HEK293 (cell line): ENCODE measurements around the gene MGAT4B.

Experiments
- CTCF ChIA-PET: fragments of 350-600 bp; formaldehyde crosslinking; extraction: SDS; loops from one replicate; lab custom pipeline; 2021; ENCODE audit warnings: antibody characterized with exemption; lab: Yijun Ruan, JAX
- POLR2A ChIA-PET: fragments of 300-600 bp; formaldehyde crosslinking; extraction: SDS; loops from one replicate; lab custom pipeline; 2020; ENCODE audit warnings: antibody characterized with exemption, inconsistent platforms; lab: Yijun Ruan, JAX
- H3K27ac ChIP-seq: fragments of 200-500 bp; sonication (Bioruptor generic); 2 replicates; pipeline ENCODE4 v1.5.1; 2014; ENCODE audit warnings: low read depth, low read length, control low read depth, inconsistent platforms; ENCODE audit errors: extremely low read depth
- H3K36me3 ChIP-seq, 2 experiments: fragments of 200-500 bp in 1 of 2; sonication (Bioruptor generic) in 1 of 2; 1 replicate in 1 of 2; 2 replicates in 1 of 2; pipeline ENCODE4 v1.5.1; 2014 to 2017; ENCODE audit warnings: inconsistent platforms in 2 of 2, low read length in 2 of 2; ENCODE audit not compliant: control insufficient read depth in 2 of 2, insufficient read depth in 1 of 2
- H3K4me1 ChIP-seq: fragments of 200-500 bp; sonication (Bioruptor generic); 2 replicates; pipeline ENCODE4 v1.5.1; 2014; ENCODE audit warnings: mild to moderate bottlenecking, low read length, inconsistent platforms; ENCODE audit not compliant: control insufficient read depth, insufficient read depth
- H3K4me3 ChIP-seq: 2 replicates; pipeline ENCODE4 v1.5.1; 2011; ENCODE audit warnings: low read depth, mild to moderate bottlenecking, control low read depth, low read length, moderate library complexity
- H3K9me3 ChIP-seq: fragments of 200-500 bp; sonication (Bioruptor generic); 2 replicates; pipeline ENCODE4 v1.5.1; 2014; ENCODE audit warnings: low read depth, low read length, inconsistent platforms; ENCODE audit not compliant: control insufficient read depth, insufficient read depth
- KLF7 ChIP-seq: fragments of 450-650 bp; formaldehyde crosslinking; IDR thresholded peaks from 2 replicates; pipeline ENCODE4 v1.5.1; 2016; ENCODE audit warnings: missing biosample characterization, missing genetic modification characterization, borderline replicate concordance
- MEIS1 ChIP-seq: sonication (generic); formaldehyde crosslinking; IDR thresholded peaks from 2 replicates; pipeline ENCODE4 v1.8.1; 2022; ENCODE audit warnings: missing genetic modification reagents, mild to moderate bottlenecking, borderline replicate concordance
- MYNN ChIP-seq: fragments of 450-650 bp; formaldehyde crosslinking; IDR thresholded peaks from 2 replicates; pipeline ENCODE4 v1.5.1; 2016; ENCODE audit warnings: missing biosample characterization, missing genetic modification characterization, borderline replicate concordance
- OSR2 ChIP-seq: fragments of 450-650 bp; formaldehyde crosslinking; IDR thresholded peaks from 2 replicates; pipeline ENCODE4 v1.5.1; 2016; ENCODE audit warnings: missing biosample characterization, missing genetic modification characterization
- YY1 ChIP-seq: fragments of 450-650 bp; formaldehyde crosslinking; IDR thresholded peaks from 2 replicates; pipeline ENCODE4 v1.5.1; 2018; ENCODE audit warnings: missing biosample characterization, missing genetic modification characterization
- ZIC2 ChIP-seq: fragments of 450-650 bp; formaldehyde crosslinking; IDR thresholded peaks from 2 replicates; pipeline ENCODE4 v1.5.1; 2016; ENCODE audit warnings: missing biosample characterization, missing genetic modification characterization
- ZNF112 ChIP-seq: fragments of 450-650 bp; formaldehyde crosslinking; IDR thresholded peaks from 2 replicates; pipeline ENCODE4 v1.5.0; 2017; ENCODE audit warnings: missing biosample characterization, missing genetic modification characterization
- ZNF169 ChIP-seq: fragments of 450-650 bp; formaldehyde crosslinking; IDR thresholded peaks from 2 replicates; pipeline ENCODE4 v1.5.1; 2016; ENCODE audit warnings: missing biosample characterization, missing genetic modification characterization
- ZNF174 ChIP-seq: fragments of 450-650 bp; formaldehyde crosslinking; IDR thresholded peaks from 2 replicates; pipeline ENCODE4 v1.5.0; 2017; ENCODE audit warnings: missing biosample characterization, mild to moderate bottlenecking, missing genetic modification characterization
- ZNF221 ChIP-seq: fragments of 450-650 bp; formaldehyde crosslinking; IDR thresholded peaks from 2 replicates; pipeline ENCODE4 v1.5.1; 2017; ENCODE audit warnings: missing biosample characterization, missing genetic modification characterization, borderline replicate concordance
- ZNF248 ChIP-seq: fragments of 450-650 bp; formaldehyde crosslinking; IDR thresholded peaks from 2 replicates; pipeline ENCODE4 v1.5.1; 2017; ENCODE audit warnings: missing biosample characterization, missing genetic modification characterization
- ZNF302 ChIP-seq: fragments of 450-650 bp; formaldehyde crosslinking; IDR thresholded peaks from 2 replicates; pipeline ENCODE4 v1.5.1; 2016; ENCODE audit warnings: missing biosample characterization, missing genetic modification characterization, low read depth
- ZNF394 ChIP-seq: fragments of 450-650 bp; formaldehyde crosslinking; IDR thresholded peaks from 2 replicates; pipeline ENCODE4 v1.5.1; 2016; ENCODE audit warnings: missing biosample characterization, missing genetic modification characterization, mild to moderate bottlenecking, moderate library complexity, borderline replicate concordance
- ZNF426 ChIP-seq: fragments of 450-650 bp; formaldehyde crosslinking; IDR thresholded peaks from 2 replicates; pipeline ENCODE4 v1.5.1; 2017; ENCODE audit warnings: missing biosample characterization, missing genetic modification characterization, mild to moderate bottlenecking, inconsistent platforms, moderate library complexity
- ZNF530 ChIP-seq: fragments of 450-650 bp; formaldehyde crosslinking; IDR thresholded peaks from 2 replicates; pipeline ENCODE4 v1.5.1; 2016; ENCODE audit warnings: low read depth, missing biosample characterization, missing genetic modification characterization
- ZNF600 ChIP-seq: fragments of 450-650 bp; formaldehyde crosslinking; IDR thresholded peaks from 2 replicates; pipeline ENCODE4 v1.5.1; 2016; ENCODE audit warnings: missing biosample characterization, missing genetic modification characterization
- ZNF610 ChIP-seq: fragments of 450-650 bp; formaldehyde crosslinking; IDR thresholded peaks from 2 replicates; pipeline ENCODE4 v1.5.1; 2016; ENCODE audit warnings: missing biosample characterization, missing genetic modification characterization, borderline replicate concordance
- ZNF626 ChIP-seq: fragments of 450-650 bp; sonication (Bioruptor Pico); formaldehyde crosslinking; IDR thresholded peaks from 2 replicates; pipeline ENCODE4 v1.5.1; 2018; ENCODE audit warnings: missing biosample characterization, missing genetic modification characterization, inconsistent platforms
- ZNF658 ChIP-seq: fragments of 450-650 bp; formaldehyde crosslinking; IDR thresholded peaks from 2 replicates; pipeline ENCODE4; 2016; ENCODE audit warnings: missing biosample characterization, missing genetic modification characterization
- ZNF660 ChIP-seq: fragments of 450-650 bp; IDR thresholded peaks from 2 replicates; pipeline ENCODE4 v1.5.1; 2018; ENCODE audit warnings: missing biosample characterization, mild to moderate bottlenecking, missing genetic modification characterization
- ZNF837 ChIP-seq: fragments of 450-650 bp; formaldehyde crosslinking; IDR thresholded peaks from 2 replicates; pipeline ENCODE4 v1.5.1; 2016; ENCODE audit warnings: missing biosample characterization, missing genetic modification characterization
- TF ChIP-seq, protein P1 (sequence below): fragments of 450-650 bp; formaldehyde crosslinking; IDR thresholded peaks from 2 replicates; pipeline ENCODE4 v1.5.1; 2017; ENCODE audit warnings: missing biosample characterization, missing genetic modification characterization
- TF ChIP-seq, protein P2 (sequence below): fragments of 450-650 bp; formaldehyde crosslinking; IDR thresholded peaks from 2 replicates; pipeline ENCODE4 v1.5.1; 2016; ENCODE audit warnings: missing biosample characterization, missing genetic modification characterization, low read depth
- TF ChIP-seq, protein P3 (sequence below): fragments of 450-650 bp; formaldehyde crosslinking; IDR thresholded peaks from 2 replicates; pipeline ENCODE4 v1.5.1; 2016; ENCODE audit warnings: missing biosample characterization, missing genetic modification characterization
- TF ChIP-seq, protein P4 (sequence below): fragments of 450-650 bp; formaldehyde crosslinking; optimal IDR thresholded peaks from 2 replicates; pipeline ENCODE3; 2016; ENCODE audit warnings: missing biosample characterization, mild to moderate bottlenecking, missing genetic modification characterization
- TF ChIP-seq, protein P5 (sequence below): fragments of 450-650 bp; formaldehyde crosslinking; IDR thresholded peaks from 2 replicates; pipeline ENCODE4 v1.5.1; 2016; ENCODE audit warnings: missing biosample characterization, missing genetic modification characterization

MGAT4B gene

DNA sequence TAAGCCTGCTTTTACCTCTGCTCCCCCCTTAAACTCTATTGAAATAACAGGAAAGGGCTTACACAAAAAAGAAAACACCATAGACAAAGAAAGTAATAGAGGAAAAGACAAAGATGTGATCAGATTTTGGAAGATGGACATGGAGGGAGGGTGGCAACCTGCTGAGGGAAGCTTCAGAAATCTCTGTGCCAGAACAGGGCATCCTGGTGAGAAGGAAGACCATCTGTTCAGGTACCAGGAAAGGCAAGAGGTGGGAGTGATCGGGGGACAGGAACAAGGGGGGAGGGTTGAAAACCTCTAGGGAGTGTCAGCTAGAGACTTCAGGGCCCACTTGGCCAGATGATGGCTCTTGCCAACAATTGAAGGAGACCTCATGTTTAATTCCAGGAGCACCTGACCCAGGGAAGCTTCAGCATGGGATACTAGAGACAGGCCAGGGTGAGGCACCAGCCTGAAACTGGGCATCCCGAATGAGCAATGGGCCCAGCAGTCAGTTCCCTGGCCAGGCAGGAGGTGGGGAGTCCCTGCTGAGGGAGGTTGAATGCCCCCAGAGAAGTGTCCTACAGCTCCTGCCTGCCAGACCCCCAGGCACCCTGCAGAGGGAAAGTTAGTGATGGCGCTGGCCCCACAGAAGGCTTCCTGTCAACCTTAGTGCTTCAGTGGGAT is 22.2 kb upstream of the MGAT4B start (continued):
- TF ChIP-seq, protein P1, sequence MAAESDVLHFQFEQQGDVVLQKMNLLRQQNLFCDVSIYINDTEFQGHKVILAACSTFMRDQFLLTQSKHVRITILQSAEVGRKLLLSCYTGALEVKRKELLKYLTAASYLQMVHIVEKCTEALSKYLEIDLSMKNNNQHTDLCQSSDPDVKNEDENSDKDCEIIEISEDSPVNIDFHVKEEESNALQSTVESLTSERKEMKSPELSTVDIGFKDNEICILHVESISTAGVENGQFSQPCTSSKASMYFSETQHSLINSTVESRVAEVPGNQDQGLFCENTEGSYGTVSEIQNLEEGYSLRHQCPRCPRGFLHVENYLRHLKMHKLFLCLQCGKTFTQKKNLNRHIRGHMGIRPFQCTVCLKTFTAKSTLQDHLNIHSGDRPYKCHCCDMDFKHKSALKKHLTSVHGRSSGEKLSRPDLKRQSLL (tag by site-specific recombination), result no peak
- TF ChIP-seq, protein P2, sequence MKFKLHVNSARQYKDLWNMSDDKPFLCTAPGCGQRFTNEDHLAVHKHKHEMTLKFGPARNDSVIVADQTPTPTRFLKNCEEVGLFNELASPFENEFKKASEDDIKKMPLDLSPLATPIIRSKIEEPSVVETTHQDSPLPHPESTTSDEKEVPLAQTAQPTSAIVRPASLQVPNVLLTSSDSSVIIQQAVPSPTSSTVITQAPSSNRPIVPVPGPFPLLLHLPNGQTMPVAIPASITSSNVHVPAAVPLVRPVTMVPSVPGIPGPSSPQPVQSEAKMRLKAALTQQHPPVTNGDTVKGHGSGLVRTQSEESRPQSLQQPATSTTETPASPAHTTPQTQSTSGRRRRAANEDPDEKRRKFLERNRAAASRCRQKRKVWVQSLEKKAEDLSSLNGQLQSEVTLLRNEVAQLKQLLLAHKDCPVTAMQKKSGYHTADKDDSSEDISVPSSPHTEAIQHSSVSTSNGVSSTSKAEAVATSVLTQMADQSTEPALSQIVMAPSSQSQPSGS (tag by site-specific recombination), result no peak
- TF ChIP-seq ZNF221, result no peak
- TF ChIP-seq, protein P3, sequence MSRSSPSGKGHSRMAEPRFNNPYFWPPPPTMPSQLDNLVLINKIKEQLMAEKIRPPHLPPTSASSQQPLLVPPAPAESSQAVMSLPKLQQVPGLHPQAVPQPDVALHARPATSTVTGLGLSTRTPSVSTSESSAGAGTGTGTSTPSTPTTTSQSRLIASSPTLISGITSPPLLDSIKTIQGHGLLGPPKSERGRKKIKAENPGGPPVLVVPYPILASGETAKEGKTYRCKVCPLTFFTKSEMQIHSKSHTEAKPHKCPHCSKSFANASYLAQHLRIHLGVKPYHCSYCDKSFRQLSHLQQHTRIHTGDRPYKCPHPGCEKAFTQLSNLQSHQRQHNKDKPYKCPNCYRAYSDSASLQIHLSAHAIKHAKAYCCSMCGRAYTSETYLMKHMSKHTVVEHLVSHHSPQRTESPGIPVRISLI (tag by site-specific recombination), result no peak
- TF ChIP-seq YY1 (tag by site-specific recombination), result no peak
- TF ChIP-seq, protein P4, sequence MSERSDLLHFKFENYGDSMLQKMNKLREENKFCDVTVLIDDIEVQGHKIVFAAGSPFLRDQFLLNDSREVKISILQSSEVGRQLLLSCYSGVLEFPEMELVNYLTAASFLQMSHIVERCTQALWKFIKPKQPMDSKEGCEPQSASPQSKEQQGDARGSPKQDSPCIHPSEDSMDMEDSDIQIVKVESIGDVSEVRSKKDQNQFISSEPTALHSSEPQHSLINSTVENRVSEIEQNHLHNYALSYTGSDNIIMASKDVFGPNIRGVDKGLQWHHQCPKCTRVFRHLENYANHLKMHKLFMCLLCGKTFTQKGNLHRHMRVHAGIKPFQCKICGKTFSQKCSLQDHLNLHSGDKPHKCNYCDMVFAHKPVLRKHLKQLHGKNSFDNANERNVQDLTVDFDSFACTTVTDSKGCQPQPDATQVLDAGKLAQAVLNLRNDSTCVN (tag by site-specific recombination), result no peak
- TF ChIP-seq MYNN (tag by site-specific recombination), result no peak
- no peak for TF ChIP-seq MEIS1 (CRISPR knock-in tag)
- TF ChIP-seq ZNF530, result no peak
- TF ChIP-seq ZNF610 (tag by site-specific recombination), result no peak

DNA sequence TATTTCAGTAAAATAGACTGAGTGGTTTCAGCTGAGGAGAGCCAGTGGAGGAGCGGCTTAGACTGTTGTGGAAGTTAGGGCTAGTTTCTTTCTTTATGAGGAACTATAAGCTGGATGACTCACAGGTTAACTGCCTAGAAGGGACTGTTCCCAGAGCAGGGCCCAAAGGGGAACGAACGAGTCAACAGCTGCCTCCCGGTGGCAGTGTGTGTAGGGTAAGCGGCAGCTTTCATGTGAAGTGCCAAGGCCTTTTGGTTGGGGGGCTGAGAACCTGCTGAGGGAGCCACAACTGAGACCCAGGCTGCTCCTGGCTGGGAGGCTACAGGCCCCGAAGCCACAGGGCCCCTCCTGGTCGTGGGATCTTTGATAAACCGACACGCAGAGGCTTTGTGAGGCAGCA is 21.0 kb upstream of the MGAT4B start:
- ChIA-PET POLR2A (no interaction called here), CTCF (interaction anchor here (0.6 kb wide), 1 partner anchor 23 kb away, joined by 3 read pairs; no protein-coding TSS in a partner anchor)
- Histone ChIP-seq H3K4me1 (no peaks in the 10 kb centered on the region), H3K36me3 (peaks cover 49 to 100% of the 10 kb centered on the region in 2 experiments), H3K27ac (no peak overlapping the region), H3K4me3 (no peak overlapping the region), H3K9me3 (no peaks in the 10 kb centered on the region)
- TF ChIP-seq ZNF600 (tag by site-specific recombination), result peak; percentile 55; the same call in 1 of the 2 replicates
- no peak for TF ChIP-seq MYNN (tag by site-specific recombination)
- TF ChIP-seq ZNF248, result no peak
- no peak for TF ChIP-seq ZNF658 (tag by site-specific recombination)
- TF ChIP-seq OSR2, result 0 out of 2 replicates have a peak, but pooled peaks have one; percentile 20
- peak; percentile 29; the same call in 1 of the 2 replicates for TF ChIP-seq ZIC2 (tag by site-specific recombination)
- no peak for TF ChIP-seq ZNF112
- no peak for TF ChIP-seq ZNF426
- no peak for TF ChIP-seq ZNF837 (tag by site-specific recombination)

DNA sequence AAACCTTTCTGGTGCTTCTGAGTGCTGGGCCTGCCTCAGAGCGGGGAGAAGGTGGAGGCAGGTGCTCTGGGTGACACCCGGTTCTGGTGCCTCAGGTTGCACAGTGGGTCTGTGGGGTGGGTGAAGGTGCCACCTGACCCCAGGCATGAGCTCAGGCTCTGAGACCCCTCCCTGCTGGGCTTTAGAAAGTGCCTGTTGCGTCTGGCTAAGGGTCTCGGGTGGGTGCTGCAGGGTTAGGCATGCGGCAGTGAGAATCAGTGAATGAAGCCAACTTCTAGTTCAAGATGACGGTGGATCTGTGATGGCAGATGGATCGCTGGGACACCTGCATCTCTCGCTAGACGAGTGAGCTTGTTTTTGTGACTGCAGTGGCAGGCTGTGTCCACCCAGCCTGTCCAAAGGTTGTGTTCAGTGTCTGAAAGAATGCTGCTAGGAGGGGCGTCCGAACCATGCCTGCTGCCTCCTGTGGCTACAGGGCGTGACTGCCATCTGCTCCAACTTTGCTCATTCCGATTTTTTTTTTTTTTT is 19.1 kb upstream of the MGAT4B start:
- peaks cover 40 to 85% of the 10 kb centered on the region in 2 experiments for H3K36me3 ChIP-seq
- peaks cover 5% of the 10 kb centered on the region; the same call in 1 of the 2 replicates for H3K4me1 ChIP-seq
- TF ChIP-seq KLF7 (tag by site-specific recombination) (no peak), ZNF626 (tag by site-specific recombination) (no peak), ZNF169 (tag by site-specific recombination) (no peak), ZNF660 (no peak), ZNF174 (tag by site-specific recombination) (no peak), ZNF302 (no peak), ZNF394 (tag by site-specific recombination) (no peak)
- TF ChIP-seq, protein P5, sequence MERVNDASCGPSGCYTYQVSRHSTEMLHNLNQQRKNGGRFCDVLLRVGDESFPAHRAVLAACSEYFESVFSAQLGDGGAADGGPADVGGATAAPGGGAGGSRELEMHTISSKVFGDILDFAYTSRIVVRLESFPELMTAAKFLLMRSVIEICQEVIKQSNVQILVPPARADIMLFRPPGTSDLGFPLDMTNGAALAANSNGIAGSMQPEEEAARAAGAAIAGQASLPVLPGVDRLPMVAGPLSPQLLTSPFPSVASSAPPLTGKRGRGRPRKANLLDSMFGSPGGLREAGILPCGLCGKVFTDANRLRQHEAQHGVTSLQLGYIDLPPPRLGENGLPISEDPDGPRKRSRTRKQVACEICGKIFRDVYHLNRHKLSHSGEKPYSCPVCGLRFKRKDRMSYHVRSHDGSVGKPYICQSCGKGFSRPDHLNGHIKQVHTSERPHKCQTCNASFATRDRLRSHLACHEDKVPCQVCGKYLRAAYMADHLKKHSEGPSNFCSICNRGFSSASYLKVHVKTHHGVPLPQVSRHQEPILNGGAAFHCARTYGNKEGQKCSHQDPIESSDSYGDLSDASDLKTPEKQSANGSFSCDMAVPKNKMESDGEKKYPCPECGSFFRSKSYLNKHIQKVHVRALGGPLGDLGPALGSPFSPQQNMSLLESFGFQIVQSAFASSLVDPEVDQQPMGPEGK, result no peak
- POLR2A ChIA-PET, result no interaction called here
- CTCF ChIA-PET, result no interaction called here
- no peaks in the 10 kb centered on the region for H3K9me3 ChIP-seq
- H3K4me3 ChIP-seq, result no peak overlapping the region
- no peak overlapping the region for H3K27ac ChIP-seq
